Fibroblast of the aortic adventitia (primary cell): ENCODE data around the gene KLHDC4. TPM values are rescaled to one million over a fixed set of nuclear protein-coding genes. Genes with fewer than 3 reads are reported as not detected.

ENCODE experiments used
- DNase-seq: peaks from one replicate; pipeline ENCODE4 v3.0.0-alpha.2; 2010; ENCODE audit warnings: low read depth
- H3K4me3 ChIP-seq: 2 replicates; pipeline ENCODE4 v1.5.1; 2011; ENCODE audit warnings: low read depth, mild to moderate bottlenecking, control low read depth, low read length, moderate library complexity
- CTCF ChIP-seq: IDR thresholded peaks from 2 replicates; pipeline ENCODE4 v1.5.1; 2011; ENCODE audit warnings: mild to moderate bottlenecking, low read length, control low read depth, inconsistent platforms; ENCODE audit not compliant: insufficient read depth
- total RNA-seq: library from RNA; depleted of rRNA; stranded (reverse); fragments of >200 nt; gene quantifications from 2 replicates; pipeline ENCODE4 v1.2.3, GENCODE V29; 2012; ENCODE audit warnings: low replicate concordance

Gene KLHDC4
- total RNA-seq, 1 donor: 21.6 TPM

GRCh38 chr16:87712184-87712762, 53.5 kb downstream of the KLHDC4 start:
- no peak for TF ChIP-seq CTCF
- H3K4me3 ChIP-seq: no peak overlapping the region
- DNase-seq: no peak

GRCh38 chr16:87710887-87711286, 54.9 kb downstream of the KLHDC4 start:
- no peak overlapping the region for H3K4me3 ChIP-seq
- no peak for DNase-seq
- no peak for TF ChIP-seq CTCF

GRCh38 chr16:87709677-87710076, 56.1 kb downstream of the KLHDC4 start:
- no peak for DNase-seq
- no peak for TF ChIP-seq CTCF
- no peak overlapping the region for H3K4me3 ChIP-seq

GRCh38 chr16:87708881-87709638, 56.7 kb downstream of the KLHDC4 start:
- no peak for TF ChIP-seq CTCF
- no peak for DNase-seq
- no peak overlapping the region for H3K4me3 ChIP-seq

GRCh38 chr16:87707714-87708580, 57.8 kb downstream of the KLHDC4 start:
- TF ChIP-seq CTCF: no peak
- no peak for DNase-seq
- no peak overlapping the region for H3K4me3 ChIP-seq

- no peak overlapping the region for H3K4me3 ChIP-seq
- no peak for TF ChIP-seq CTCF
- DNase-seq: no peak
These were observed 58.7 kb downstream of the KLHDC4 start for GRCh38 chr16:87707097-87707496.
